Spleen (tissue), 11 donors: ENCODE results near the gene DHDH. TPM values are rescaled to one million over a fixed set of nuclear protein-coding genes. Genes with fewer than 3 reads are reported as not detected.

Source experiments
- DNase-seq: peaks from one replicate; pipeline ENCODE4 v3.0.0-alpha.2; 2020
- H3K27ac ChIP-seq, 8 donors: fragments of 200-600 bp; sonication (generic) in 7 of 8; 1 replicate in 4 of 8; 2 replicates in 4 of 8; pipeline versions ENCODE4 v1.5.0 to v1.8.0; 2016 to 2021; ENCODE audit warnings: inconsistent platforms in 4 of 8, mild to moderate bottlenecking in 4 of 8, moderate library complexity in 1 of 8
- H3K27me3 ChIP-seq, 7 donors: fragments of 200-600 bp; sonication (generic) in 6 of 7; replicated peaks in 1 of 7; 1 replicate in 4 of 7; 2 replicates in 3 of 7; pipeline versions ENCODE4 v1.5.0 to v1.8.0; 2016 to 2021; ENCODE audit warnings: inconsistent platforms in 3 of 7, mild to moderate bottlenecking in 1 of 7
- H3K36me3 ChIP-seq, 6 donors: fragments of 200-600 bp; sonication (generic) in 5 of 6; 1 replicate in 4 of 6; 2 replicates in 2 of 6; pipeline versions ENCODE4 v1.5.0 to v1.8.0; 2016 to 2021; ENCODE audit warnings: inconsistent platforms in 2 of 6
- H3K4me1 ChIP-seq, 6 donors: fragments of 200-600 bp; sonication (generic) in 5 of 6; 1 replicate in 3 of 6; 2 replicates in 3 of 6; pipeline versions ENCODE4 v1.5.0 to v1.8.0; 2016 to 2021; ENCODE audit warnings: inconsistent platforms in 3 of 6
- H3K4me3 ChIP-seq, 8 donors: fragments of 200-600 bp; sonication (generic) in 7 of 8; 1 replicate in 4 of 8; 2 replicates in 4 of 8; pipeline versions ENCODE4 v1.5.0 to v1.8.0; 2016 to 2021; ENCODE audit warnings: inconsistent platforms in 4 of 8, mild to moderate bottlenecking in 4 of 8, moderate library complexity in 2 of 8
- H3K9me3 ChIP-seq, 8 donors: fragments of 200-600 bp; sonication (generic) in 7 of 8; 1 replicate in 4 of 8; 2 replicates in 4 of 8; pipeline versions ENCODE4 v1.5.0 to v1.8.0; 2016 to 2021; ENCODE audit warnings: inconsistent platforms in 4 of 8
- CTCF ChIP-seq, 11 experiments: fragments of 200-600 bp in 7 of 11; fragments of 450-650 bp in 4 of 11; sonication (generic) in 4 of 11; IDR thresholded peaks in 8 of 11; conservative IDR thresholded peaks in 3 of 11; 1 replicate in 7 of 11; 2 replicates in 4 of 11; pipeline versions ENCODE4 v1.4.0 to v1.8.0; 2016 to 2021; ENCODE audit warnings: antibody characterized with exemption in 11 of 11, inconsistent platforms in 4 of 11, mild to moderate bottlenecking in 1 of 11
- POLR2A ChIP-seq, 3 donors: fragments of 450-650 bp; IDR thresholded peaks; one replicate each; pipeline ENCODE4 v1.5.1; 2017; ENCODE audit warnings: antibody characterized with exemption in 3 of 3, mild to moderate bottlenecking in 1 of 3
- POLR2AphosphoS5 ChIP-seq, 3 donors: sonication (generic); formaldehyde crosslinking; IDR thresholded peaks; one replicate each; pipeline ENCODE4 v1.5.1; 2017; ENCODE audit warnings: antibody characterized with exemption in 3 of 3
- WGBS, 5 donors: extraction: QIAGEN DNeasy Blood & Tissue Kit in 3 of 5; methylation state at CpG; one replicate each; pipeline versions ENCODE4 v1.1.5 to v1.1.7; 2013 to 2018; 5-methylcytosine and 5-hydroxymethylcytosine counted together
- intact Hi-C: fragments of 100-400 bp; cut with DNase I; formaldehyde crosslinking; loops from one replicate; pipeline ENCODE4 v1.15.0; 2023; ENCODE audit warnings: low total_unique reads
- polyA plus RNA-seq, 3 donors: library from polyadenylated mRNA; stranded (reverse); fragments of 200-250 nt; gene quantifications; one replicate each; pipeline ENCODE4 v1.2.1, GENCODE V29; 2013
- small RNA-seq, 4 donors: library from RNA; depleted of rRNA; stranded (forward); fragments of <200 nt; gene quantifications; one replicate each; pipeline ENCODE3, GENCODE V24; 2016
- total RNA-seq, 7 donors: library from RNA; depleted of rRNA in 3 of 7; stranded (reverse); fragments of >200 nt in 3 of 7; fragmentation: NEBNext Ultra II Directional in 4 of 7; extraction: Animal tissue kit (Norgen Biotek cat#: 25700) in 4 of 7; gene quantifications; one replicate each; pipeline versions ENCODE4 v1.1.0 to v1.2.1, GENCODE V29; 2016 to 2021
- donor health status: healthy with polysubstance abuse.
- donor health status: DM: no; HTN: no; CAD: no; lungs with moderate emphysema.
- donor health status: DM: no; HTN: no; CAD: no.
- donor health status: Bipolar disorder and iron deficiency.
- donor health status: healthy.
- donor health status: DM: no; HTN: no; CAD: no.
- donor health status: DM: yes; HTN: yes; CAD: no.

Gene DHDH
- total and polyA plus RNA-seq, 10 donors, result 0.51 to 4.5 (median 2.1) TPM; not detected in 1

- WGBS, 5 donors, result 0 to 1% (median 1%) methylated on average over 20 of the region's 20 CpGs
- H3K27me3 ChIP-seq, result no peaks in the 10 kb centered on the region
- H3K36me3 ChIP-seq, result peaks cover 0 to 36% (median 6%) of the 10 kb centered on the region in 6 donors
- H3K9me3 ChIP-seq, result no peaks in the 10 kb centered on the region
- DNase-seq, result no peak
- H3K4me3 ChIP-seq, result peak overlapping the region; percentile 60 to 90 (median 80)
- intact Hi-C loops, result no loop called here
- H3K4me1 ChIP-seq, result peaks cover 14 to 58% (median 37%) of the 10 kb centered on the region in 6 donors
- peak overlapping the region; percentile 80 to 98 (median 94) for H3K27ac ChIP-seq
- TF ChIP-seq POLR2A (IDR thresholded peaks at IDR 0.05), result no peak
- no peak for TF ChIP-seq CTCF (IDR thresholded peaks at IDR 0.05 in 8 of 11, conservative IDR thresholded peaks at IDR 0.05 in 3 of 11)
- no peak for TF ChIP-seq POLR2AphosphoS5 (IDR thresholded peaks at IDR 0.05)
These were observed 59.2 kb downstream of the DHDH start for GRCh38 chr19:48992581-48993174.

- intact Hi-C loops, result no loop called here
- Histone ChIP-seq H3K9me3 (no peaks in the 10 kb centered on the region), H3K27me3 (no peaks in the 10 kb centered on the region), H3K36me3 (peaks cover 0 to 29% (median 4%) of the 10 kb centered on the region in 6 donors), H3K27ac (peak within 1 kb of the TSS; percentile 80 to 98 (median 94)), H3K4me3 (peak within 1 kb of the TSS; percentile 60 to 90 (median 80)), H3K4me1 (peaks cover 14 to 61% (median 37%) of the 10 kb centered on the region in 6 donors)
- TF ChIP-seq POLR2AphosphoS5 (IDR thresholded peaks at IDR 0.05), result peak; percentile 91 to 96 (median 95)
- TF ChIP-seq POLR2A (IDR thresholded peaks at IDR 0.05), result peak in 2 of 3 donors; percentile 36 to 80
- peak; percentile 99 to 100 (median 100) for TF ChIP-seq CTCF (IDR thresholded peaks at IDR 0.05 in 8 of 11, conservative IDR thresholded peaks at IDR 0.05 in 3 of 11)
- DNase-seq, result peak; percentile 100
- 0% methylated on average over 42 to 56 of the region's 56 CpGs for WGBS, 5 donors
These were observed 59.9 kb downstream of the DHDH start, which contains the start of the genes GYS1 and RUVBL2 for GRCh38 chr19:48993175-48994034. Gene GYS1, minus strand, starts transcription at chr19:48993309. Its CDS starts 197 bp downstream, at chr19:48993112. Gene RUVBL2, plus strand, starts transcription at chr19:48993887. Its CDS starts 25 bp downstream, at chr19:48993912.

GRCh38 chr19:48994035-48994386 is 60.5 kb downstream of the DHDH start:
- no peak for DNase-seq
- no peaks in the 10 kb centered on the region for H3K27me3 ChIP-seq
- intact Hi-C loops, result no loop called here
- whole genome bisulfite sequencing, 5 donors, result 1 to 4% (median 1%) methylated on average over 8 to 13 of the region's 13 CpGs
- TF ChIP-seq POLR2A (IDR thresholded peaks at IDR 0.05), result no peak
- TF ChIP-seq POLR2AphosphoS5 (IDR thresholded peaks at IDR 0.05), result no peak
- TF ChIP-seq CTCF (IDR thresholded peaks at IDR 0.05 in 8 of 11, conservative IDR thresholded peaks at IDR 0.05 in 3 of 11), result no peak
- peaks cover 0 to 23% (median 4%) of the 10 kb centered on the region in 6 donors for H3K36me3 ChIP-seq
- peak overlapping the region; percentile 80 to 98 (median 94) for H3K27ac ChIP-seq
- peaks cover 14 to 61% (median 37%) of the 10 kb centered on the region in 6 donors for H3K4me1 ChIP-seq
- peak overlapping the region; percentile 60 to 90 (median 80) for H3K4me3 ChIP-seq
- H3K9me3 ChIP-seq, result no peaks in the 10 kb centered on the region

Small RNAs within 50 kb of the gene (small RNA-seq; reads per million reads assigned to genes)
- gene AC026803.1, result 0 reads per million in 4 donors

Other genes starting within 250 kb of the DHDH start
Only the 30 nearest of the 31 such genes appear.
- gene MAMSTR, start 214.0 kb upstream of the DHDH start, total RNA-seq, result 10 to 100 TPM in 1 of 7 donors, 1 to 10 TPM in 6; 3.1 to 10.3 (median 4.0) TPM
- gene MAMSTR, start 214.0 kb upstream of the DHDH start, polyA plus RNA-seq, result 10 to 100 TPM in 1 of 3 donors, 1 to 10 TPM in 1, under 1 TPM in 1; 0.93 to 10.7 (median 3.6) TPM
- gene RASIP1, start 193.1 kb upstream of the DHDH start, total RNA-seq, result 10 to 100 TPM; 30.3 to 78.1 (median 39.8) TPM
- 10 to 100 TPM; 15.1 to 62.8 (median 42.1) TPM for gene RASIP1, start 193.1 kb upstream of the DHDH start, polyA plus RNA-seq
- gene IZUMO1, start 186.8 kb upstream of the DHDH start, total RNA-seq, result 1 to 10 TPM in 5 of 7 donors, under 1 TPM in 1, not detected in 1; 0.84 to 5.3 (median 1.8) TPM
- gene IZUMO1, start 186.8 kb upstream of the DHDH start, polyA plus RNA-seq, result 1 to 10 TPM in 1 of 3 donors, under 1 TPM in 2; 0.26 to 1.0 (median 0.50) TPM
- gene FUT1, start 181.1 kb upstream of the DHDH start, total RNA-seq, result 10 to 100 TPM in 4 of 7 donors, 1 to 10 TPM in 3; 5.6 to 22.9 (median 10.0) TPM
- 1 to 10 TPM; 1.0 to 6.5 (median 2.7) TPM for gene FUT1, start 181.1 kb upstream of the DHDH start, polyA plus RNA-seq
- not detected for gene FGF21, start 178.2 kb upstream of the DHDH start, total RNA-seq
- not detected for gene FGF21, start 178.2 kb upstream of the DHDH start, polyA plus RNA-seq
- gene BCAT2, start 122.7 kb upstream of the DHDH start, total RNA-seq, result 10 to 100 TPM; 15.5 to 25.3 (median 20.4) TPM
- gene BCAT2, start 122.7 kb upstream of the DHDH start, polyA plus RNA-seq, result 10 to 100 TPM; 25.5 to 31.7 (median 29.4) TPM
- gene HSD17B14, start 97.2 kb upstream of the DHDH start, total RNA-seq, result 10 to 100 TPM in 3 of 7 donors, 1 to 10 TPM in 4; 2.4 to 14.7 (median 8.1) TPM
- gene HSD17B14, start 97.2 kb upstream of the DHDH start, polyA plus RNA-seq, result 10 to 100 TPM; 10.1 to 16.5 (median 11.2) TPM
- gene PLEKHA4, start 65.1 kb upstream of the DHDH start, total RNA-seq, result 10 to 100 TPM in 6 of 7 donors, 1 to 10 TPM in 1; 8.6 to 24.2 (median 16.0) TPM
- 10 to 100 TPM; 12.2 to 20.6 (median 13.8) TPM for gene PLEKHA4, start 65.1 kb upstream of the DHDH start, polyA plus RNA-seq
- 10 to 100 TPM; 30.2 to 74.2 (median 47.6) TPM for gene PPP1R15A, start 61.3 kb upstream of the DHDH start, total RNA-seq
- 10 to 100 TPM; 18.5 to 54.5 (median 21.5) TPM for gene PPP1R15A, start 61.3 kb upstream of the DHDH start, polyA plus RNA-seq
- 1 to 10 TPM in 3 of 7 donors, under 1 TPM in 3, not detected in 1; 0.34 to 5.0 (median 1.3) TPM for gene TULP2, start 35.0 kb upstream of the DHDH start, total RNA-seq
- gene TULP2, start 35.0 kb upstream of the DHDH start, polyA plus RNA-seq, result under 1 TPM in 2 of 3 donors, not detected in 1; 0.14 to 0.32 TPM
- 100 to 1,000 TPM; 217 to 321 (median 268) TPM for gene NUCB1, start 33.4 kb upstream of the DHDH start, total RNA-seq
- gene NUCB1, start 33.4 kb upstream of the DHDH start, polyA plus RNA-seq, result 100 to 1,000 TPM in 1 of 3 donors, 10 to 100 TPM in 2; 67.6 to 125 (median 72.4) TPM
- gene BAX, start 21.2 kb downstream of the DHDH start, total RNA-seq, result 100 to 1,000 TPM in 6 of 7 donors, 10 to 100 TPM in 1; 65.9 to 158 (median 113) TPM
- 100 to 1,000 TPM; 131 to 219 (median 177) TPM for gene BAX, start 21.2 kb downstream of the DHDH start, polyA plus RNA-seq
- over 10,000 TPM in 2 of 7 donors, 1,000 to 10,000 TPM in 5; 4,960 to 10,995 (median 6,703) TPM for gene FTL, start 31.6 kb downstream of the DHDH start, total RNA-seq
- gene FTL, start 31.6 kb downstream of the DHDH start, polyA plus RNA-seq, result over 10,000 TPM in 1 of 3 donors, 1,000 to 10,000 TPM in 2; 5,646 to 14,078 (median 8,665) TPM
- 10 to 100 TPM; 23.3 to 47.1 (median 32.1) TPM for gene GYS1, start 59.6 kb downstream of the DHDH start, total RNA-seq
- gene GYS1, start 59.6 kb downstream of the DHDH start, polyA plus RNA-seq, result 10 to 100 TPM; 11.9 to 20.0 (median 15.1) TPM
- gene RUVBL2, start 60.2 kb downstream of the DHDH start, total RNA-seq, result 10 to 100 TPM; 32.0 to 46.9 (median 38.4) TPM
- gene RUVBL2, start 60.2 kb downstream of the DHDH start, polyA plus RNA-seq, result 10 to 100 TPM; 46.7 to 58.4 (median 53.5) TPM
- gene LHB, start 83.4 kb downstream of the DHDH start, total RNA-seq, result under 1 TPM in 1 of 7 donors, not detected in 6; 0.79 TPM
- gene LHB, start 83.4 kb downstream of the DHDH start, polyA plus RNA-seq, result 1 to 10 TPM in 2 of 3 donors, under 1 TPM in 1; 0.50 to 1.5 (median 1.5) TPM
- gene CGB3, start 90.6 kb downstream of the DHDH start, total RNA-seq, result not detected
- not detected for gene CGB3, start 90.6 kb downstream of the DHDH start, polyA plus RNA-seq
- gene CGB2, start 98.2 kb downstream of the DHDH start, total RNA-seq, result not detected
- not detected for gene CGB2, start 98.2 kb downstream of the DHDH start, polyA plus RNA-seq
- gene CGB1, start 103.2 kb downstream of the DHDH start, total RNA-seq, result not detected
- gene CGB1, start 103.2 kb downstream of the DHDH start, polyA plus RNA-seq, result under 1 TPM in 1 of 3 donors, not detected in 2; 0.35 TPM
- gene CGB5, start 110.1 kb downstream of the DHDH start, total RNA-seq, result not detected
- not detected for gene CGB5, start 110.1 kb downstream of the DHDH start, polyA plus RNA-seq
- gene CGB8, start 115.4 kb downstream of the DHDH start, total RNA-seq, result not detected
- not detected for gene CGB8, start 115.4 kb downstream of the DHDH start, polyA plus RNA-seq
- gene CGB7, start 124.0 kb downstream of the DHDH start, total RNA-seq, result not detected
- gene CGB7, start 124.0 kb downstream of the DHDH start, polyA plus RNA-seq, result under 1 TPM in 2 of 3 donors, not detected in 1; 0.03 to 0.06 TPM
- gene NTF4, start 131.1 kb downstream of the DHDH start, total RNA-seq, result not detected
- not detected for gene NTF4, start 131.1 kb downstream of the DHDH start, polyA plus RNA-seq
- gene KCNA7, start 139.0 kb downstream of the DHDH start, total RNA-seq, result not detected
- gene KCNA7, start 139.0 kb downstream of the DHDH start, polyA plus RNA-seq, result under 1 TPM in 1 of 3 donors, not detected in 2; 0.02 TPM
- gene SNRNP70, start 151.8 kb downstream of the DHDH start, total RNA-seq, result 100 to 1,000 TPM; 238 to 337 (median 270) TPM
- gene SNRNP70, start 151.8 kb downstream of the DHDH start, polyA plus RNA-seq, result 100 to 1,000 TPM; 198 to 559 (median 421) TPM
- gene LIN7B, start 180.7 kb downstream of the DHDH start, total RNA-seq, result 1 to 10 TPM; 2.7 to 9.6 (median 5.5) TPM
- gene LIN7B, start 180.7 kb downstream of the DHDH start, polyA plus RNA-seq, result 1 to 10 TPM; 7.2 to 9.5 (median 9.2) TPM
- 1 to 10 TPM in 4 of 7 donors, under 1 TPM in 2, not detected in 1; 0.70 to 5.4 (median 1.6) TPM for gene C19orf73, start 185.4 kb downstream of the DHDH start, total RNA-seq
- 1 to 10 TPM; 3.9 to 5.5 (median 4.2) TPM for gene C19orf73, start 185.4 kb downstream of the DHDH start, polyA plus RNA-seq
- 1 to 10 TPM; 3.6 to 9.5 (median 5.4) TPM for gene PPFIA3, start 185.8 kb downstream of the DHDH start, total RNA-seq
- gene PPFIA3, start 185.8 kb downstream of the DHDH start, polyA plus RNA-seq, result 10 to 100 TPM in 1 of 3 donors, 1 to 10 TPM in 2; 6.9 to 17.2 (median 8.4) TPM
- gene HRC, start 221.7 kb downstream of the DHDH start, total RNA-seq, result under 1 TPM in 2 of 7 donors, not detected in 5; 0.27 to 0.47 TPM
- gene HRC, start 221.7 kb downstream of the DHDH start, polyA plus RNA-seq, result under 1 TPM; 0.07 to 0.27 (median 0.22) TPM
- gene TRPM4, start 224.1 kb downstream of the DHDH start, total RNA-seq, result 10 to 100 TPM in 5 of 7 donors, 1 to 10 TPM in 2; 3.6 to 28.7 (median 13.2) TPM
- 10 to 100 TPM in 1 of 3 donors, 1 to 10 TPM in 2; 3.3 to 18.7 (median 4.6) TPM for gene TRPM4, start 224.1 kb downstream of the DHDH start, polyA plus RNA-seq